IMR-90 (cell line): ENCODE data around the gene UPB1. TPM values are rescaled to one million over a fixed set of nuclear protein-coding genes. Genes with fewer than 3 reads are reported as not detected.
A peak's percentile ranks its signal among the peaks of the same experiment; 100 is the strongest.

Experiments
- ATAC-seq: fragments of 200-7000 bp; cut with Tn5 transposase; 2 replicates; pipeline ENCODE4 v1.9.1; 2020; ENCODE audit warnings: low read depth, mild to moderate bottlenecking, moderate library complexity
- BruUV-seq: library from RNA; stranded (reverse); fragments of 400-500 nt; replicated peaks from 2 replicates; lab custom pipeline; 2021; lab: Mats Ljungman, UMichigan
- CTCF ChIA-PET: fragments of 300-600 bp; formaldehyde crosslinking; extraction: SDS; loops from one replicate; lab custom pipeline; 2021; ENCODE audit warnings: antibody characterized with exemption; lab: Yijun Ruan, JAX
- POLR2A ChIA-PET: fragments of 300-600 bp; sonication (Branson Sonifier 250); formaldehyde crosslinking; loops from one replicate; lab custom pipeline; 2022; ENCODE audit warnings: antibody characterized with exemption; ENCODE audit not compliant: unreplicated experiment; lab: Charles Lee
- DNase-seq: peaks from one replicate; pipeline ENCODE4 v3.0.0; 2013
- H2AFZ ChIP-seq: replicated peaks from 2 replicates; pipeline ENCODE3; 2013; ENCODE audit warnings: low read length, mild to moderate bottlenecking; ENCODE audit not compliant: poor library complexity
- H2AK5ac ChIP-seq: 2 replicates; pipeline ENCODE4 v1.6.1; 2013; ENCODE audit warnings: low read depth, low read length, inconsistent platforms
- H2AK9ac ChIP-seq: replicated peaks from 2 replicates; pipeline ENCODE3; 2013; ENCODE audit warnings: mild to moderate bottlenecking, low read depth, low read length, moderate library complexity; ENCODE audit not compliant: poor library complexity
- H2BK120ac ChIP-seq: 2 replicates; pipeline ENCODE4 v1.6.1; 2013; ENCODE audit warnings: low read depth, low read length, inconsistent platforms
- H2BK15ac ChIP-seq: 3 replicates; pipeline ENCODE4 v1.6.1; 2013; ENCODE audit warnings: low read depth, low read length, inconsistent platforms
- H2BK20ac ChIP-seq: 2 replicates; pipeline ENCODE4 v1.6.1; 2013; ENCODE audit warnings: low read depth, mild to moderate bottlenecking, inconsistent platforms, low read length, moderate library complexity
- H2BK5ac ChIP-seq: 2 replicates; pipeline ENCODE4 v1.6.1; 2013; ENCODE audit warnings: mild to moderate bottlenecking, low read depth, low read length, inconsistent platforms; ENCODE audit not compliant: poor library complexity, severe bottlenecking
- H3K14ac ChIP-seq: replicated peaks from 2 replicates; pipeline ENCODE4 v1.6.1; 2013; ENCODE audit warnings: low read depth, low read length, inconsistent platforms
- H3K18ac ChIP-seq: 2 replicates; pipeline ENCODE4 v1.6.1; 2013; ENCODE audit warnings: low read depth, low read length, control low read depth
- H3K23ac ChIP-seq: 2 replicates; pipeline ENCODE4 v1.6.1; 2013; ENCODE audit warnings: low read depth, low read length, inconsistent platforms
- H3K27ac ChIP-seq: 2 replicates; pipeline ENCODE4 v1.5.1; 2013; ENCODE audit warnings: mild to moderate bottlenecking, control low read depth, low read length; ENCODE audit not compliant: insufficient read depth
- H3K27me3 ChIP-seq: 2 replicates; pipeline ENCODE4 v1.6.1; 2013; ENCODE audit warnings: low read length; ENCODE audit not compliant: control insufficient read depth, insufficient read depth
- H3K36me3 ChIP-seq: 2 replicates; pipeline ENCODE4 v1.6.1; 2013; ENCODE audit warnings: low read length, mixed read lengths; ENCODE audit not compliant: control insufficient read depth, insufficient read depth
- H3K4ac ChIP-seq: 2 replicates; pipeline ENCODE4 v1.6.1; 2013; ENCODE audit warnings: low read depth, low read length, inconsistent platforms
- H3K4me1 ChIP-seq: 2 replicates; pipeline ENCODE4 v1.6.1; 2013; ENCODE audit warnings: low read length, mixed read lengths; ENCODE audit not compliant: control insufficient read depth, insufficient read depth
- H3K4me2 ChIP-seq: 2 replicates; pipeline ENCODE4 v1.6.1; 2013; ENCODE audit warnings: low read depth, mild to moderate bottlenecking, control low read depth, low read length, moderate library complexity
- H3K4me3 ChIP-seq: 2 replicates; pipeline ENCODE4 v1.5.1; 2013; ENCODE audit warnings: low read depth, mild to moderate bottlenecking, control low read depth, low read length, moderate library complexity; ENCODE audit not compliant: insufficient read depth
- H3K56ac ChIP-seq: 2 replicates; pipeline ENCODE4 v1.6.1; 2013; ENCODE audit warnings: low read length, inconsistent platforms; ENCODE audit not compliant: insufficient read depth; ENCODE audit errors: extremely low read depth
- H3K79me1 ChIP-seq, 2 experiments: 2 replicates each; pipeline ENCODE4 v1.6.1; 2013; ENCODE audit warnings: low read length in 2 of 2, inconsistent platforms in 1 of 2, low read depth in 1 of 2
- H3K9ac ChIP-seq: 2 replicates; pipeline ENCODE4 v1.6.1; 2013; ENCODE audit warnings: low read depth, low read length, control low read depth
- H3K9me1 ChIP-seq: 2 replicates; pipeline ENCODE4 v1.6.1; 2013; ENCODE audit warnings: low read length, inconsistent platforms; ENCODE audit not compliant: insufficient read depth
- H3K9me3 ChIP-seq: 2 replicates; pipeline ENCODE4 v1.6.1; 2013; ENCODE audit warnings: low read length; ENCODE audit not compliant: control insufficient read depth, insufficient read depth
- H4K20me1 ChIP-seq: 2 replicates; pipeline ENCODE4 v1.6.1; 2013; ENCODE audit warnings: low read length, inconsistent platforms; ENCODE audit not compliant: insufficient read depth
- H4K5ac ChIP-seq: 2 replicates; pipeline ENCODE4 v1.6.1; 2013; ENCODE audit warnings: mild to moderate bottlenecking, low read depth, low read length, control low read depth
- H4K8ac ChIP-seq, 2 experiments: 2 replicates each; pipeline ENCODE4 v1.6.1; 2013; ENCODE audit warnings: low read depth in 2 of 2, low read length in 2 of 2, control low read depth in 1 of 2, inconsistent platforms in 1 of 2
- H4K91ac ChIP-seq: 2 replicates; pipeline ENCODE4 v1.6.1; 2013; ENCODE audit warnings: low read depth, low read length, inconsistent platforms; ENCODE audit not compliant: insufficient read depth
- BHLHE40 ChIP-seq: fragments of 150-350 bp; IDR thresholded peaks from 2 replicates; pipeline ENCODE4 v1.6.1; 2016; ENCODE audit warnings: mild to moderate bottlenecking, low read depth, low read length
- CEBPB ChIP-seq: IDR thresholded peaks from 2 replicates; pipeline ENCODE4 v1.6.1; 2012; ENCODE audit warnings: low read depth, low read length, improper control_type of control experiment
- CHD1 ChIP-seq: IDR thresholded peaks from 2 replicates; pipeline ENCODE4 v1.6.1; 2012; ENCODE audit warnings: low read depth, low read length, improper control_type of control experiment
- CTCF ChIP-seq: conservative IDR thresholded peaks from 2 replicates; pipeline ENCODE4 v1.5.1; 2012; ENCODE audit warnings: mild to moderate bottlenecking, low read depth, low read length, improper control_type of control experiment
- FOS ChIP-seq: fragments of 150-350 bp; IDR thresholded peaks from 2 replicates; pipeline ENCODE4 v1.6.1; 2016; ENCODE audit warnings: low read depth, low read length
- MAFK ChIP-seq: IDR thresholded peaks from 2 replicates; pipeline ENCODE4 v1.6.1; 2012; ENCODE audit warnings: low read depth, low read length, improper control_type of control experiment
- MAZ ChIP-seq: IDR thresholded peaks from 2 replicates; pipeline ENCODE4 v1.6.1; 2012; ENCODE audit warnings: low read depth, mild to moderate bottlenecking, low read length, improper control_type of control experiment, moderate library complexity, borderline replicate concordance
- MXI1 ChIP-seq: IDR thresholded peaks from 2 replicates; pipeline ENCODE4 v1.6.1; 2012; ENCODE audit warnings: low read depth, mild to moderate bottlenecking, low read length, moderate library complexity, borderline replicate concordance
- NFE2L2 ChIP-seq: fragments of 150-350 bp; IDR thresholded peaks from 2 replicates; pipeline ENCODE4 v1.6.1; 2016; ENCODE audit warnings: low read depth, mild to moderate bottlenecking, low read length
- POLR2A ChIP-seq: IDR thresholded peaks from 2 replicates; pipeline ENCODE4 v1.6.1; 2012; ENCODE audit warnings: mild to moderate bottlenecking, low read depth, low read length
- RAD21 ChIP-seq: IDR thresholded peaks from 2 replicates; pipeline ENCODE4 v1.6.1; 2012; ENCODE audit warnings: low read length, improper control_type of control experiment
- RCOR1 ChIP-seq: IDR thresholded peaks from 2 replicates; pipeline ENCODE4 v1.6.1; 2012; ENCODE audit warnings: mild to moderate bottlenecking, low read length, improper control_type of control experiment; ENCODE audit not compliant: insufficient replicate concordance
- RFX5 ChIP-seq: IDR thresholded peaks from 2 replicates; pipeline ENCODE4 v1.8.0; 2012; ENCODE audit warnings: low read depth, mild to moderate bottlenecking, low read length, moderate library complexity
- SMC3 ChIP-seq: fragments of 150-350 bp; IDR thresholded peaks from 2 replicates; pipeline ENCODE4 v1.6.1; 2016; ENCODE audit warnings: low read depth, mild to moderate bottlenecking, antibody characterized with exemption, low read length, moderate library complexity
- USF2 ChIP-seq: fragments of 150-350 bp; IDR thresholded peaks from 2 replicates; pipeline ENCODE4 v1.6.1; 2017; ENCODE audit warnings: mild to moderate bottlenecking, antibody characterized with exemption, low read length, low read depth
- WGBS, 2 experiments: methylation state at CpG; one replicate each; pipeline versions ENCODE4 v1.1.5 to v1.1.7; 2013; ENCODE audit warnings: missing lambda C conversion rate in 2 of 2; ENCODE audit not compliant: insufficient read length in 1 of 2; ENCODE audit errors: extremely low coverage in 2 of 2; 5-methylcytosine and 5-hydroxymethylcytosine counted together
- dilution Hi-C: fragments of 300-500 bp; cut with HindIII; formaldehyde crosslinking; loops from one replicate; pipeline ENCODE4 v1.14.3; 2018; ENCODE audit warnings: low sequenced_read_pairs; ENCODE audit not compliant: unreplicated experiment
- in situ Hi-C: fragments of 300-500 bp; cut with MboI; formaldehyde crosslinking; loops from 3 replicates; pipeline ENCODE4 v1.14.3; 2019; ENCODE audit warnings: low sequenced_read_pairs, inconsistent platforms, mixed read lengths
- intact Hi-C: fragments of 100-400 bp; cut with micrococcal nuclease; formaldehyde crosslinking; loops from 2 replicates; pipeline ENCODE4 v1.10.0; 2022
- polyA plus RNA-seq, 3 experiments: library from polyadenylated mRNA; depleted of rRNA; stranded (reverse); fragments of >200 nt; gene quantifications; 2 replicates each; pipeline ENCODE4 v1.2.3, GENCODE V29; 2012; ENCODE audit warnings: low replicate concordance in 1 of 3
- total RNA-seq: library from RNA; depleted of rRNA; stranded (reverse); fragments of >200 nt; gene quantifications from 2 replicates; pipeline ENCODE4 v1.2.3, GENCODE V29; 2012

UPB1 gene
- total and polyA plus RNA-seq, 2 of the 4 experiments (the other 2 are of a cell fraction) = under 0.01 to 0.02 TPM

DNA sequence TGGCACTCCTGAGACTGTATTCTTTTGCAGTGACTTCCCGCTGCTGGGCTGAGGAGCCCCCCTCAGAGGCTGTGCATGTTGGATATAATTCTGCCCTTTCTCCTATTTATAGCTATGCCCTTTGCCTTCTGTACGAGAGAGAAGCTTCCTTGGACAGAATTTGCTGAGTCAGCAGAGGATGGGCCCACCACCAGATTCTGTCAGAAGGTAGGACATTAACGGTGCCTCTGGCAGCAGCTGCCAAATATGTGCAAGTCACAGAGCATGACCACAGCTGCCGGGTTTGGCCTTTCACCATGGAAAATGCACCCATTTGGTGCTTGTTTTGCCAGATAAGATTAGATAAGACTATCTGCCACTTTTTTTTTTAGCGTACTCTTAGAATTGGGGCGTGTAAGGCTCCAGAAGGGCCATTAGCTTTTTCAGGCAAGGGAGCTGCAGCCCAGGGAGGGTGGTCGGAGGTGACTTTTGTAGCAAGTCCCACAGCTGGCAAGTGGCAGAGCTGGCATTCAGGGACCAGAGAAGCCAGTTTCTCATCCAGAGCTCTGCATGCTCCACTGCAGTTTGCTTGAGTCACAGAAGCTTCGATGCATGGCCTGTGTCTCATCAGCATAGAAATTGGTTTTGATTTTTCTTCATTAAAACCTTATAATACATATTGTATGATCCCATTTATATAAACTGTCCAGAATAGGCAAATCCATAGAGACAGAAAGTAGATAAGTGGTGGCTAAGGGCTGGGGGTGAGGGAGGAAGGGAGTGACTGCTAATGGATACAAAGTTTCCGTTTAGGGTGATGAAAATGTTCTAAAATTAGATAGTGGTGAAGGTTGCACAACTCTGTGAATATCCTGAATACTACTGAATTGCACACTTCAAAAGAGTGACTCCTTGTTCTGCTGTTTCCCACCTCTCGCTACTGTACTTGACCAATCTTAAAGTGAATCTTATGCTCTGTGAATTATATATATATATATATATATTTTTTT, 15.8 kb downstream of the UPB1 start:
- no TSS peak for BruUV-seq
- Histone ChIP-seq H3K56ac (no peak overlapping the region), H3K18ac (no peak overlapping the region), H3K14ac (no peak overlapping the region), H4K8ac (no peak overlapping the region), H2BK20ac (no peak overlapping the region), H3K9me3 (no peaks in the 10 kb centered on the region), H3K23ac (no peak overlapping the region), H3K79me1 (no peaks in the 10 kb centered on the region), H3K27ac (no peak overlapping the region), H3K4me2 (no peak overlapping the region; the same call in 1 of the 2 replicates), H4K91ac (no peak overlapping the region), H3K9ac (no peak overlapping the region), H3K36me3 (no peaks in the 10 kb centered on the region), H2AK9ac (no peak overlapping the region), H3K4me1 (peaks cover 18% of the 10 kb centered on the region), H3K4ac (no peak overlapping the region), H3K4me3 (no peak overlapping the region), H2BK120ac (no peak overlapping the region), H3K9me1 (peaks cover 7% of the 10 kb centered on the region; the same call in 1 of the 2 replicates), H2AFZ (no peak overlapping the region), H2AK5ac (no peak overlapping the region), H2BK5ac (no peak overlapping the region), H2BK15ac (no peak overlapping the region; the same call in 2 of the 3 replicates), H4K20me1 (no peaks in the 10 kb centered on the region), H3K27me3 (peaks cover 6% of the 10 kb centered on the region; the same call in 1 of the 2 replicates), H4K5ac (no peak overlapping the region)
- WGBS, 2 experiments = 43% methylated on average over 3 of the region's 10 CpGs; no CpG with 5 or more reads in 1 of the 2 experiments
- DNase-seq (peak; percentile 68), ATAC-seq (peak; percentile 49)
- dilution Hi-C loops (no loop called here), intact Hi-C loops (no loop called here), in situ Hi-C loops (no loop called here)
- POLR2A ChIA-PET = no interaction called here
- CTCF ChIA-PET = interaction anchor here (0.7 kb wide), 1 partner anchor 1263 kb away, joined by 3 read pairs; no protein-coding TSS in a partner anchor
- TF ChIP-seq RFX5 = no peak
- no peak for TF ChIP-seq FOS
- no peak for TF ChIP-seq USF2
- TF ChIP-seq RAD21 = no peak
- peak; percentile 97 for TF ChIP-seq CEBPB
- TF ChIP-seq MAFK = peak; percentile 100
- peak; percentile 20; the same call in 1 of the 2 replicates for TF ChIP-seq MAZ
- TF ChIP-seq MXI1 = no peak
- TF ChIP-seq POLR2A = no peak
- peak; percentile 18; the same call in 1 of the 2 replicates for TF ChIP-seq NFE2L2
- TF ChIP-seq BHLHE40 = peak; percentile 53
- TF ChIP-seq CTCF = no peak
- no peak for TF ChIP-seq RCOR1
- no peak for TF ChIP-seq CHD1
- no peak for TF ChIP-seq SMC3
